ENCODE data around the gene SLC24A3. TPM values are rescaled to one million over a fixed set of nuclear protein-coding genes. Genes with fewer than 3 reads are reported as not detected.

SLC24A3 gene
- total RNA-seq, 1 experiment from 2014 or later: 9.6 TPM

- DNase-seq (ENCODE audit: low read depth): no peak
Observed at GRCh38 chr20:19769507-19769906, 557.1 kb downstream of the SLC24A3 start.

GRCh38 chr20:19770375-19770774 is 557.9 kb downstream of the SLC24A3 start:
- DNase-seq (ENCODE audit: low read depth): peak; percentile 17

- no peak for DNase-seq (ENCODE audit: low read depth)
Observed at GRCh38 chr20:19771031-19771430, 558.6 kb downstream of the SLC24A3 start.
